Ectodermal cell (in vitro differentiated cells): ENCODE measurements around the gene POLR1C.

ENCODE experiments used
- H3K27ac ChIP-seq: 2 replicates; pipeline ENCODE4 v1.7.0; 2013; ENCODE audit warnings: mild to moderate bottlenecking, low read depth, low read length; ENCODE audit not compliant: insufficient read depth, poor library complexity, severe bottlenecking
- H3K27me3 ChIP-seq: 2 replicates; pipeline ENCODE4 v1.7.0; 2013; ENCODE audit warnings: mild to moderate bottlenecking, low read length; ENCODE audit not compliant: insufficient read depth, control insufficient read depth, poor library complexity, severe bottlenecking
- H3K36me3 ChIP-seq: one replicate; pipeline ENCODE4 v1.7.0; 2013; ENCODE audit warnings: low read length; ENCODE audit not compliant: control insufficient read depth, insufficient read depth
- H3K4me1 ChIP-seq: one replicate; pipeline ENCODE4 v1.7.0; 2013; ENCODE audit warnings: low read length; ENCODE audit not compliant: control insufficient read depth, insufficient read depth
- H3K4me3 ChIP-seq: 2 replicates; pipeline ENCODE4 v1.7.0; 2013; ENCODE audit warnings: low read depth, low read length, control low read depth; ENCODE audit not compliant: insufficient read depth
- H3K9me3 ChIP-seq: 2 replicates; pipeline ENCODE4 v1.7.0; 2013; ENCODE audit warnings: mild to moderate bottlenecking, low read length, moderate library complexity; ENCODE audit not compliant: control insufficient read depth
- WGBS, 2 experiments: methylation state at CpG; one replicate each; pipeline ENCODE4 v1.1.7; 2013; ENCODE audit warnings: missing lambda C conversion rate in 2 of 2; 5-methylcytosine and 5-hydroxymethylcytosine counted together

POLR1C gene

GRCh38 chr6:43509142-43509983, 7.5 kb upstream of the POLR1C start:
- Histone ChIP-seq H3K4me3 (peak overlapping the region; percentile 56), H3K27ac (no peak overlapping the region), H3K9me3 (no peaks in the 10 kb centered on the region), H3K4me1 (no peaks in the 10 kb centered on the region), H3K27me3 (peaks cover 32% of the 10 kb centered on the region), H3K36me3 (peaks cover 16% of the 10 kb centered on the region)
- WGBS, 2 experiments = 12% methylated on average over 69 of the region's 69 CpGs

- WGBS, 2 experiments = 15% methylated on average over 96 of the region's 96 CpGs
- Histone ChIP-seq H3K4me3 (peak within 1 kb of the TSS; percentile 56), H3K9me3 (no peaks in the 10 kb centered on the region), H3K4me1 (peaks cover under 1% of the 10 kb centered on the region), H3K27me3 (peaks cover 32% of the 10 kb centered on the region), H3K36me3 (peaks cover 20% of the 10 kb centered on the region), H3K27ac (no peak within 1 kb of the TSS)
Observed at GRCh38 chr6:43509984-43510826, 6.7 kb upstream of the POLR1C start, which contains the start of gene LRRC73. Gene LRRC73, minus strand, starts transcription at chr6:43510346. Its CDS starts 561 bp downstream, at chr6:43509785.

GRCh38 chr6:43510827-43511163, 6.1 kb upstream of the POLR1C start:
- Histone ChIP-seq H3K27me3 (peaks cover 32% of the 10 kb centered on the region), H3K4me3 (no peak overlapping the region), H3K9me3 (no peaks in the 10 kb centered on the region), H3K27ac (no peak overlapping the region), H3K4me1 (peaks cover 6% of the 10 kb centered on the region), H3K36me3 (peaks cover 20% of the 10 kb centered on the region)
- 92 to 94% methylated on average over 10 of the region's 10 CpGs for WGBS, 2 experiments

- no peak overlapping the region for H3K4me3 ChIP-seq
- H3K9me3 ChIP-seq = no peaks in the 10 kb centered on the region
- peaks cover 20% of the 10 kb centered on the region for H3K36me3 ChIP-seq
- no peak overlapping the region for H3K27ac ChIP-seq
- peaks cover 9% of the 10 kb centered on the region for H3K4me1 ChIP-seq
- 95 to 96% methylated on average over 11 of the region's 11 CpGs for WGBS, 2 experiments
- peaks cover 32% of the 10 kb centered on the region for H3K27me3 ChIP-seq
Observed at GRCh38 chr6:43511824-43512415, 5.0 kb upstream of the POLR1C start.

- Histone ChIP-seq H3K4me3 (peak overlapping the region; percentile 99), H3K4me1 (peaks cover 9% of the 10 kb centered on the region), H3K27me3 (no peaks in the 10 kb centered on the region), H3K9me3 (no peaks in the 10 kb centered on the region), H3K27ac (no peak overlapping the region), H3K36me3 (peaks cover 36% of the 10 kb centered on the region)
- WGBS, 2 experiments = 89 to 90% methylated on average over 9 of the region's 9 CpGs
Observed at GRCh38 chr6:43515808-43516207, 1.1 kb upstream of the POLR1C start.

- Histone ChIP-seq H3K4me1 (peaks cover 9% of the 10 kb centered on the region), H3K27me3 (no peaks in the 10 kb centered on the region), H3K4me3 (peak overlapping the region; percentile 99), H3K9me3 (no peaks in the 10 kb centered on the region), H3K27ac (peak overlapping the region; percentile 70), H3K36me3 (peaks cover 41% of the 10 kb centered on the region)
- 2 to 4% methylated on average over 10 of the region's 10 CpGs for WGBS, 2 experiments
Observed at GRCh38 chr6:43516367-43516696, 557 bp upstream of the POLR1C start.

- no peak overlapping the region for H3K27ac ChIP-seq
Observed at GRCh38 chr6:43517505-43518357, 842 bp downstream of the POLR1C start.

GRCh38 chr6:43520097-43520496, 3.2 kb downstream of the POLR1C start:
- H3K9me3 ChIP-seq = no peaks in the 10 kb centered on the region
- H3K36me3 ChIP-seq = peaks cover 52% of the 10 kb centered on the region
- H3K27me3 ChIP-seq = no peaks in the 10 kb centered on the region
- no peak overlapping the region for H3K4me3 ChIP-seq
- H3K27ac ChIP-seq = no peak overlapping the region
- WGBS, 2 experiments = 96 to 97% methylated on average over 8 of the region's 8 CpGs
- H3K4me1 ChIP-seq = peaks cover 9% of the 10 kb centered on the region

More at GRCh38 chr6:43517505-43518357, 842 bp downstream of the POLR1C start:
- H3K4me1 ChIP-seq = peaks cover 9% of the 10 kb centered on the region
- no peaks in the 10 kb centered on the region for H3K9me3 ChIP-seq
- 11% methylated on average over 10 of the region's 10 CpGs for WGBS, 2 experiments
- H3K4me3 ChIP-seq = peak overlapping the region; percentile 99
- peaks cover 51% of the 10 kb centered on the region for H3K36me3 ChIP-seq
- H3K27me3 ChIP-seq = no peaks in the 10 kb centered on the region

GRCh38 chr6:43521836-43522235, 4.9 kb downstream of the POLR1C start:
- 90 to 94% methylated on average over 2 of the region's 2 CpGs for WGBS, 2 experiments
- H3K27ac ChIP-seq = no peak overlapping the region
- H3K36me3 ChIP-seq = peaks cover 67% of the 10 kb centered on the region

More at GRCh38 chr6:43521836-43522235, 4.9 kb downstream of the POLR1C start:
- Histone ChIP-seq H3K9me3 (no peaks in the 10 kb centered on the region), H3K27me3 (no peaks in the 10 kb centered on the region), H3K4me3 (no peak overlapping the region), H3K4me1 (no peaks in the 10 kb centered on the region)
